ENCODE results near the gene HIVEP3. TPM values are rescaled to one million over a fixed set of nuclear protein-coding genes. Genes with fewer than 3 reads are reported as not detected.

Gene HIVEP3
- total and polyA plus RNA-seq, 2 of the 13 experiments (the other 11 are each of a cell fraction or from before 2014, with no cell fraction given): 0.05 TPM; not detected in 1

DNA sequence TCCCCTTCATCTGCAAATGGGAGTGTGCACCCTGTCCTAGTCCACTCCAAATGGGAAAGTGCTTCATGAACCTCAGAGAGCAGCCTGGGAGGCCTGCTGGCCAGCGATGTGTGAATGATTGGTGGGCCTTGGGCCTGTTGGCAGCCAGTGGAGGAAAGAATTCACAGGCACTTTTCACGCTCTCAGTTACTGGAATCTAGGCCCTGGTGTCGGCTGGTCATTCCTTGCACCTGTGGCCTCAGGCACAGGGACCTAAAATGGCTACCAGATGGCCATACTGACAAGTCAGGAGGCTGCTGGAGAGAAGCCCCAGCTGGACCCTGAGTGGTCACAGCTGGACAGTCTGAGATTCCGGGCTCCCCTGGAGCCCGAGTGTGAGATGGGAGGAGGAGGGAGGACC lies 415.8 kb downstream of the HIVEP3 start (continued):
- TF ChIP-seq, protein P1, sequence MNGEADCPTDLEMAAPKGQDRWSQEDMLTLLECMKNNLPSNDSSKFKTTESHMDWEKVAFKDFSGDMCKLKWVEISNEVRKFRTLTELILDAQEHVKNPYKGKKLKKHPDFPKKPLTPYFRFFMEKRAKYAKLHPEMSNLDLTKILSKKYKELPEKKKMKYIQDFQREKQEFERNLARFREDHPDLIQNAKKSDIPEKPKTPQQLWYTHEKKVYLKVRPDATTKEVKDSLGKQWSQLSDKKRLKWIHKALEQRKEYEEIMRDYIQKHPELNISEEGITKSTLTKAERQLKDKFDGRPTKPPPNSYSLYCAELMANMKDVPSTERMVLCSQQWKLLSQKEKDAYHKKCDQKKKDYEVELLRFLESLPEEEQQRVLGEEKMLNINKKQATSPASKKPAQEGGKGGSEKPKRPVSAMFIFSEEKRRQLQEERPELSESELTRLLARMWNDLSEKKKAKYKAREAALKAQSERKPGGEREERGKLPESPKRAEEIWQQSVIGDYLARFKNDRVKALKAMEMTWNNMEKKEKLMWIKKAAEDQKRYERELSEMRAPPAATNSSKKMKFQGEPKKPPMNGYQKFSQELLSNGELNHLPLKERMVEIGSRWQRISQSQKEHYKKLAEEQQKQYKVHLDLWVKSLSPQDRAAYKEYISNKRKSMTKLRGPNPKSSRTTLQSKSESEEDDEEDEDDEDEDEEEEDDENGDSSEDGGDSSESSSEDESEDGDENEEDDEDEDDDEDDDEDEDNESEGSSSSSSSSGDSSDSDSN (CRISPR knock-in tag; IDR thresholded peaks at IDR 0.05): no peak
- TF ChIP-seq NFYB (CRISPR knock-in tag; IDR thresholded peaks at IDR 0.05) (no peak), ZNF629 (CRISPR knock-in tag; conservative IDR thresholded peaks at IDR 0.05) (no peak), TCF7 (IDR thresholded peaks at IDR 0.05; ENCODE audit: low read depth) (no peak), ZNF567 (CRISPR knock-in tag; IDR thresholded peaks at IDR 0.05; ENCODE audit: borderline replicate concordance) (no peak)

DNA sequence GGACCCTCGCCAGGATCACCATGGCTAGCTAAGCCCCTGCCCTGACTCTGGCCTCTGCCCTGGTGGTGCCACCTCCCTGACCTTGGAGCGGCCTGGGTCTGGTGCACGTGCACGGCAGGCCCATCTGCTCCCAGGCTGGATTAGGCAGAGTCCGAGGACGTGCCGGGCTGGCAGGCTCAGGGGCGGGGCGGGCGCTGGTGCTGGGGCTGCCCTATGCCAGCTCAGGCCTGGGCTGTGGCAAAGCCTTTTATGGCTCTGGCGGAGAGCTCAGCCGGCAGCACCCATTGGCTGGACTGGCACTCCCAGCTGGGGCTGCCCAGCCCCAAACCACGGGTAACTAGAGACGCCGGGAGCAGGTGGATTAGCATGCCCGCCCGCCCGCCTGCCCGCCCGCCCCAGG lies 417.1 kb downstream of the HIVEP3 start:
- Histone ChIP-seq H3K27me3 (ENCODE audit: control insufficient read depth in 1 of 2, insufficient read depth in 2 of 2, low read length in 2 of 2) (peaks cover 0 to 15% of the 10 kb centered on the region in 2 experiments; a peak in 2 of 5 replicates), H3K9ac (ENCODE audit: insufficient read depth, low read depth, low read length) (no peak overlapping the region), H3K9me3 (ENCODE audit: low read length) (no peaks in the 10 kb centered on the region), H3K36me3 (replicated peaks in 1 of 2; ENCODE audit: control insufficient read depth in 1 of 2, insufficient read depth in 2 of 2, low read length in 2 of 2) (no peaks in the 10 kb centered on the region), H4K20me1 (ENCODE audit: insufficient read depth, low read length) (no peaks in the 10 kb centered on the region), H3K4me3 (replicated peaks in 1 of 3; ENCODE audit: insufficient read depth in 1 of 3, low read depth in 2 of 3, low read length in 3 of 3) (no peak overlapping the region), H3K27ac (ENCODE audit: extremely low read length, insufficient read depth, low read length) (no peak overlapping the region), H3K4me2 (ENCODE audit: low read depth, low read length) (no peak overlapping the region), H2AFZ (ENCODE audit: low read length) (no peak overlapping the region), H3K4me1 (ENCODE audit: insufficient read depth, low read length) (no peaks in the 10 kb centered on the region), H3K79me2 (ENCODE audit: insufficient read depth, low read length) (no peaks in the 10 kb centered on the region)
- no TSS peak for BruUV-seq (replicated peaks)
- POLR2A ChIA-PET: no interaction called here
- TF ChIP-seq ZNF44 (CRISPR knock-in tag; IDR thresholded peaks at IDR 0.05) (no peak), ZKSCAN1 (IDR thresholded peaks at IDR 0.05; ENCODE audit: low read length) (no peak)
- TF ChIP-seq, protein P2, sequence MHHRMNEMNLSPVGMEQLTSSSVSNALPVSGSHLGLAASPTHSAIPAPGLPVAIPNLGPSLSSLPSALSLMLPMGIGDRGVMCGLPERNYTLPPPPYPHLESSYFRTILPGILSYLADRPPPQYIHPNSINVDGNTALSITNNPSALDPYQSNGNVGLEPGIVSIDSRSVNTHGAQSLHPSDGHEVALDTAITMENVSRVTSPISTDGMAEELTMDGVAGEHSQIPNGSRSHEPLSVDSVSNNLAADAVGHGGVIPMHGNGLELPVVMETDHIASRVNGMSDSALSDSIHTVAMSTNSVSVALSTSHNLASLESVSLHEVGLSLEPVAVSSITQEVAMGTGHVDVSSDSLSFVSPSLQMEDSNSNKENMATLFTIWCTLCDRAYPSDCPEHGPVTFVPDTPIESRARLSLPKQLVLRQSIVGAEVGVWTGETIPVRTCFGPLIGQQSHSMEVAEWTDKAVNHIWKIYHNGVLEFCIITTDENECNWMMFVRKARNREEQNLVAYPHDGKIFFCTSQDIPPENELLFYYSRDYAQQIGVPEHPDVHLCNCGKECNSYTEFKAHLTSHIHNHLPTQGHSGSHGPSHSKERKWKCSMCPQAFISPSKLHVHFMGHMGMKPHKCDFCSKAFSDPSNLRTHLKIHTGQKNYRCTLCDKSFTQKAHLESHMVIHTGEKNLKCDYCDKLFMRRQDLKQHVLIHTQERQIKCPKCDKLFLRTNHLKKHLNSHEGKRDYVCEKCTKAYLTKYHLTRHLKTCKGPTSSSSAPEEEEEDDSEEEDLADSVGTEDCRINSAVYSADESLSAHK (CRISPR knock-in tag; IDR thresholded peaks at IDR 0.05; ENCODE audit: borderline replicate concordance): no peak
- TF ChIP-seq, protein P3, sequence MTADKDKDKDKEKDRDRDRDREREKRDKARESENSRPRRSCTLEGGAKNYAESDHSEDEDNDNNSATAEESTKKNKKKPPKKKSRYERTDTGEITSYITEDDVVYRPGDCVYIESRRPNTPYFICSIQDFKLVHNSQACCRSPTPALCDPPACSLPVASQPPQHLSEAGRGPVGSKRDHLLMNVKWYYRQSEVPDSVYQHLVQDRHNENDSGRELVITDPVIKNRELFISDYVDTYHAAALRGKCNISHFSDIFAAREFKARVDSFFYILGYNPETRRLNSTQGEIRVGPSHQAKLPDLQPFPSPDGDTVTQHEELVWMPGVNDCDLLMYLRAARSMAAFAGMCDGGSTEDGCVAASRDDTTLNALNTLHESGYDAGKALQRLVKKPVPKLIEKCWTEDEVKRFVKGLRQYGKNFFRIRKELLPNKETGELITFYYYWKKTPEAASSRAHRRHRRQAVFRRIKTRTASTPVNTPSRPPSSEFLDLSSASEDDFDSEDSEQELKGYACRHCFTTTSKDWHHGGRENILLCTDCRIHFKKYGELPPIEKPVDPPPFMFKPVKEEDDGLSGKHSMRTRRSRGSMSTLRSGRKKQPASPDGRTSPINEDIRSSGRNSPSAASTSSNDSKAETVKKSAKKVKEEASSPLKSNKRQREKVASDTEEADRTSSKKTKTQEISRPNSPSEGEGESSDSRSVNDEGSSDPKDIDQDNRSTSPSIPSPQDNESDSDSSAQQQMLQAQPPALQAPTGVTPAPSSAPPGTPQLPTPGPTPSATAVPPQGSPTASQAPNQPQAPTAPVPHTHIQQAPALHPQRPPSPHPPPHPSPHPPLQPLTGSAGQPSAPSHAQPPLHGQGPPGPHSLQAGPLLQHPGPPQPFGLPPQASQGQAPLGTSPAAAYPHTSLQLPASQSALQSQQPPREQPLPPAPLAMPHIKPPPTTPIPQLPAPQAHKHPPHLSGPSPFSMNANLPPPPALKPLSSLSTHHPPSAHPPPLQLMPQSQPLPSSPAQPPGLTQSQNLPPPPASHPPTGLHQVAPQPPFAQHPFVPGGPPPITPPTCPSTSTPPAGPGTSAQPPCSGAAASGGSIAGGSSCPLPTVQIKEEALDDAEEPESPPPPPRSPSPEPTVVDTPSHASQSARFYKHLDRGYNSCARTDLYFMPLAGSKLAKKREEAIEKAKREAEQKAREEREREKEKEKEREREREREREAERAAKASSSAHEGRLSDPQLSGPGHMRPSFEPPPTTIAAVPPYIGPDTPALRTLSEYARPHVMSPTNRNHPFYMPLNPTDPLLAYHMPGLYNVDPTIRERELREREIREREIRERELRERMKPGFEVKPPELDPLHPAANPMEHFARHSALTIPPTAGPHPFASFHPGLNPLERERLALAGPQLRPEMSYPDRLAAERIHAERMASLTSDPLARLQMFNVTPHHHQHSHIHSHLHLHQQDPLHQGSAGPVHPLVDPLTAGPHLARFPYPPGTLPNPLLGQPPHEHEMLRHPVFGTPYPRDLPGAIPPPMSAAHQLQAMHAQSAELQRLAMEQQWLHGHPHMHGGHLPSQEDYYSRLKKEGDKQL (CRISPR knock-in tag; IDR thresholded peaks at IDR 0.05; ENCODE audit: low read depth): no peak
- FAIRE-seq (no peak), DNase-seq (ENCODE audit: low spot score) (no peak), ATAC-seq (no peak)
- WGBS (ENCODE audit: low lambda C conversion rate): 54% methylated on average over 4 of the region's 20 CpGs
- CTCF ChIA-PET (ENCODE audit: low intra/inter-chr PET ratio, low total read pairs): no interaction called here
- in situ Hi-C loops (cut with HindIII; ENCODE audit: extremely low pct_ligation_motif_present, low pct_unique_long_range_greater_than_20kb): no loop called here
- intact Hi-C loops (cut with micrococcal nuclease; ENCODE audit: unreplicated experiment): no loop called here

Measured in HepG2 (cell line).